Calu3 (cell line): ENCODE results near the gene TMEM244. TPM values are rescaled to one million over a fixed set of nuclear protein-coding genes. Genes with fewer than 3 reads are reported as not detected.

Source experiments
- BruUV-seq: library from RNA; stranded (reverse); fragments of 400-500 nt; replicated peaks from 2 replicates; lab custom pipeline; 2021; lab: Mats Ljungman, UMichigan
- CTCF ChIA-PET: fragments of 300-600 bp; sonication (Branson Sonifier 250); formaldehyde crosslinking; loops from one replicate; lab custom pipeline; 2022; ENCODE audit warnings: antibody characterized with exemption; lab: Charles Lee
- DNase-seq: peaks from one replicate; pipeline ENCODE4 v3.0.0; 2022
- H3K27ac Mint-ChIP-seq: one replicate; pipeline ENCODE4 v1.8.0; 2022; ENCODE audit warnings: mixed read lengths; ENCODE audit not compliant: unreplicated experiment
- H3K27me3 Mint-ChIP-seq: one replicate; pipeline ENCODE4 v1.8.0; 2022; ENCODE audit warnings: mixed read lengths; ENCODE audit not compliant: unreplicated experiment
- H3K36me3 Mint-ChIP-seq: one replicate; pipeline ENCODE4 v1.8.0; 2022; ENCODE audit warnings: mild to moderate bottlenecking, moderate library complexity, mixed read lengths; ENCODE audit not compliant: insufficient read depth, unreplicated experiment
- H3K4me1 Mint-ChIP-seq: one replicate; pipeline ENCODE4 v1.8.0; 2022; ENCODE audit warnings: mild to moderate bottlenecking, low read depth, mixed read lengths; ENCODE audit not compliant: unreplicated experiment
- H3K4me3 Mint-ChIP-seq: one replicate; pipeline ENCODE4 v1.8.0; 2022; ENCODE audit warnings: mild to moderate bottlenecking, low read depth, moderate library complexity, mixed read lengths; ENCODE audit not compliant: unreplicated experiment
- H3K9me3 Mint-ChIP-seq: one replicate; pipeline ENCODE4 v1.8.0; 2022; ENCODE audit warnings: low read depth, mixed read lengths; ENCODE audit not compliant: unreplicated experiment
- CTCF ChIP-seq: fragments of 200-600 bp; IDR thresholded peaks from one replicate; pipeline ENCODE4 v1.8.0; 2022; ENCODE audit warnings: antibody characterized with exemption; ENCODE audit not compliant: unreplicated experiment
- intact Hi-C: fragments of 100-400 bp; cut with micrococcal nuclease; formaldehyde crosslinking; loops from one replicate; pipeline ENCODE4 v1.10.0; 2022; ENCODE audit not compliant: unreplicated experiment
- total RNA-seq: library from RNA; stranded (reverse); gene quantifications from 2 replicates; pipeline ENCODE4 v1.2.3, GENCODE V29; 2022

The TMEM244 gene
- total RNA-seq, 1 experiment from 2014 or later, result not detected

DNA sequence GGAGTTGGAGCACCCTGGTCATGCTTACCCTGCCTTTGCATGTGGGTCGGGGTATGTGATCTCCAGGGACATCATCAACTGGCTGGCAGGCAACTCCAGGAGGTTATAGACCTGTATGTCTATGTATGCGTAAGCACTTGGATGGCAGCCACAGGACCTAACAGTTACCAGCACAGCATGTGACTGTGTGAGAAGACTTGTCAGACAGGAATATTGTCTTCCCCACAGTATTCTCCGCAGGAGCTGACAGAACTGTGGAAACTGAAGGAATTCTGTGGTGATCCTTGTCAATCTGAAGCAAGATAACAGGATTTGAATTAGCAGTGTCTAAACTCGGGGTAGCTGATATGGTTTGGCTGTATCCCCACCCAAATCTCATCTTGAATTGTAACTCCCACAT lies 59.2 kb downstream of the TMEM244 start:
- H3K9me3 Mint-ChIP-seq, result peaks cover 2% of the 10 kb centered on the region
- intact Hi-C loops, result no loop called here
- H3K4me1 Mint-ChIP-seq, result no peaks in the 10 kb centered on the region
- CTCF ChIA-PET, result no interaction called here
- H3K36me3 Mint-ChIP-seq, result no peaks in the 10 kb centered on the region
- DNase-seq, result no peak
- no peak overlapping the region for H3K4me3 Mint-ChIP-seq
- no peak for TF ChIP-seq CTCF
- BruUV-seq, result no TSS peak
- H3K27ac Mint-ChIP-seq, result no peak overlapping the region
- H3K27me3 Mint-ChIP-seq, result peaks cover 17% of the 10 kb centered on the region

DNA sequence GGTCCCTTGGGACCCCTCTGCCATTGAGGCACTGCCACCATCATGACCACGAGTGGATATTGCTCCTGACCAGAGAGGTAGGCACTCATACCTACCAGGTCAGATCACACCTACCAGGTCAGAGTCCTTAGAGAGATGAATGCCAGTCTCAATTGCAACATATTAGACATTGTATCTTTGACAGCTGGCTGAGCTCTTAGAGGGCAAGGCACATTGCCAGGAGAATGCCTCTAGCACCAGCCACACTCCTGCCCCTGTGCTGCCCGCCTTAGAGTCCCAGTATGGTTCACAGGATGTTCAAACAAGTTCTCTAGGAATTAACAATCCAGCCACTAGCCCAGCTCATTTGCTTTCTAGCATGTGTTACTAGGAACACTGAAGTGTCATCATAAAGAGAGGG lies 65.9 kb downstream of the TMEM244 start:
- H3K4me1 Mint-ChIP-seq, result no peaks in the 10 kb centered on the region
- no peak for TF ChIP-seq CTCF
- CTCF ChIA-PET, result interaction anchor here (0.9 kb wide), 1 partner anchor 143 kb away, joined by 4 read pairs; no protein-coding TSS in a partner anchor
- H3K27me3 Mint-ChIP-seq, result peaks cover 11% of the 10 kb centered on the region
- intact Hi-C loops, result no loop called here
- no TSS peak for BruUV-seq
- H3K4me3 Mint-ChIP-seq, result no peak overlapping the region
- no peak for DNase-seq
- H3K36me3 Mint-ChIP-seq, result no peaks in the 10 kb centered on the region
- H3K9me3 Mint-ChIP-seq, result no peaks in the 10 kb centered on the region
- H3K27ac Mint-ChIP-seq, result no peak overlapping the region

DNA sequence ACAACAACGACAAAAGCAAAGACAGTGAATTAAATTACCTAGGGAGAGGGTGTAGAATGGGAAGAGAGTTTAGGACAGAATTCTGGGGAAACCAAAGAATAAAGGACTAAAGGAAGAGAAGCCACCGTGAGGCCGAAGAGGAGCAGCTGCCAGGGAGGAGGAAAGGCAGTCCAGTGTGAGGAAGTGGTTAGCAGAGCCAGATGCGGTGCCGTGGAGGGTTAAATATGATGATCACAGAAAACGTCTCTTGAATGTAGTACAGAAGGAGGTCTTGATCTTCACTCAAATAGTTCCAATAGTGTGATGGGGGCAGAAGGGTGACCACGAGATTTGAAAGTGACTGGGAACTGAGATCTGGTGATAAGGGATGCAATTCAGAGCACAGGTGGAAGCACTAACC lies 67.7 kb downstream of the TMEM244 start:
- no peaks in the 10 kb centered on the region for H3K9me3 Mint-ChIP-seq
- no peaks in the 10 kb centered on the region for H3K4me1 Mint-ChIP-seq
- H3K27me3 Mint-ChIP-seq, result peaks cover 11% of the 10 kb centered on the region
- H3K4me3 Mint-ChIP-seq, result no peak overlapping the region
- BruUV-seq, result no TSS peak
- H3K36me3 Mint-ChIP-seq, result no peaks in the 10 kb centered on the region
- intact Hi-C loops, result no loop called here
- CTCF ChIA-PET, result no interaction called here
- no peak for TF ChIP-seq CTCF
- no peak for DNase-seq
- H3K27ac Mint-ChIP-seq, result no peak overlapping the region

DNA sequence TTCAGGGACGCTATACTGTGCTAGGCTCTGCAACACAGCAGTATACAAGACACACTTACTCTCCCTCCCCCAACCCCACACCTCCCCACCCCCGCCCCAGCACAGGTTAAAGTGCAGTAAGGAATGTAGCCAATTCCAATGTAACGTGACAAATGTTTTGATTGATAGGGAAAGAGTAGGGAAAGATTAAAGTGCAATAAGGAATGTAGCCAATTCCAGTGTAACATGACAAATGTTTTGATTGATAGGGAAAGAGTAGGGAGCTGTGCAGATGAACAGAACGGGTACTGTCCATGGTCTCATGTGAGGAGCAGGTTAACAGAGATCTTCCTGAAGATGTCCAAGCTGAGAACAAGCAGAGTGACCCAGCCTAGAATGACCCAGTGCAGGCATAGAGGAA lies 69.1 kb downstream of the TMEM244 start:
- Mint-ChIP-seq H3K27ac (no peak overlapping the region), H3K4me3 (no peak overlapping the region), H3K36me3 (no peaks in the 10 kb centered on the region), H3K9me3 (no peaks in the 10 kb centered on the region), H3K4me1 (no peaks in the 10 kb centered on the region), H3K27me3 (peaks cover 11% of the 10 kb centered on the region)
- intact Hi-C loops, result no loop called here
- no peak for DNase-seq
- CTCF ChIA-PET, result interaction anchor here (0.6 kb wide), 1 partner anchor 80 kb away, joined by 3 read pairs; no protein-coding TSS in a partner anchor
- TF ChIP-seq CTCF, result no peak
- no TSS peak for BruUV-seq
